ENCODE measurements around the gene CAPRIN1.
"Not testable (repeated sequence)": the region's sequence is repeated elsewhere in the genome, so short reads cannot be mapped to it uniquely, and the experiment has no call there.

The CAPRIN1 gene

DNA sequence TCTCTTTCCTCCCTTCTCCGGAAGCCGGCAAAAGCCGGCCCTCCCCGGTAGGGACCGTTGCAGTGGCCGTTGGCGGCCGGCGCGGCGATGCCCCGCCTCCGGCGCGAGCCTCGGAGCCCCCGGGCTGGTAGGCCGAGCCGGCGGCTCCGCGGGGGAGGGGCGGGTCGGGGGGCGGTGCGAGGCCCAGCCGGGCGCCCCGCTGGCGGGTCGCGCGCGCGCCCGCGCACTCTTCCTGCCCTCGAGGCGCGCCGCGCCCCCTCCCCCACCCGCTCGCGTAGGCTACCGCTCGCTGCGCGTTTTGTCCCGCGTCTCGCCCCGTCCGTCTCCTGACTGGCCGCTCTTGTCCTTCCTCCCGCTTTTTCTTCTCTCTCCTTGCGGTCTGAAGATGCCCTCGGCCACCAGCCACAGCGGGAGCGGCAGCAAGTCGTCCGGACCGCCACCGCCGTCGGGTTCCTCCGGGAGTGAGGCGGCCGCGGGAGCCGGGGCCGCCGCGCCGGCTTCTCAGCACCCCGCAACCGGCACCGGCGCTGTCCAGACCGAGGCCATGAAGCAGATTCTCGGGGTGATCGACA, 591 bp downstream of the CAPRIN1 start:
- peak; percentile 75 to 94 (median 85) for DNase-seq

GRCh38 chr11:34052608-34053160, 1.2 kb downstream of the CAPRIN1 start:
- peak in 2 of 5 experiments; percentile 18 to 21 for DNase-seq

- peak; percentile 58 to 89 (median 75) for DNase-seq
Measured at GRCh38 chr11:34053161-34053686, 1.7 kb downstream of the CAPRIN1 start.

- DNase-seq, result not testable (repeated sequence)
Measured at GRCh38 chr11:34054351-34054750, 2.8 kb downstream of the CAPRIN1 start.

DNA sequence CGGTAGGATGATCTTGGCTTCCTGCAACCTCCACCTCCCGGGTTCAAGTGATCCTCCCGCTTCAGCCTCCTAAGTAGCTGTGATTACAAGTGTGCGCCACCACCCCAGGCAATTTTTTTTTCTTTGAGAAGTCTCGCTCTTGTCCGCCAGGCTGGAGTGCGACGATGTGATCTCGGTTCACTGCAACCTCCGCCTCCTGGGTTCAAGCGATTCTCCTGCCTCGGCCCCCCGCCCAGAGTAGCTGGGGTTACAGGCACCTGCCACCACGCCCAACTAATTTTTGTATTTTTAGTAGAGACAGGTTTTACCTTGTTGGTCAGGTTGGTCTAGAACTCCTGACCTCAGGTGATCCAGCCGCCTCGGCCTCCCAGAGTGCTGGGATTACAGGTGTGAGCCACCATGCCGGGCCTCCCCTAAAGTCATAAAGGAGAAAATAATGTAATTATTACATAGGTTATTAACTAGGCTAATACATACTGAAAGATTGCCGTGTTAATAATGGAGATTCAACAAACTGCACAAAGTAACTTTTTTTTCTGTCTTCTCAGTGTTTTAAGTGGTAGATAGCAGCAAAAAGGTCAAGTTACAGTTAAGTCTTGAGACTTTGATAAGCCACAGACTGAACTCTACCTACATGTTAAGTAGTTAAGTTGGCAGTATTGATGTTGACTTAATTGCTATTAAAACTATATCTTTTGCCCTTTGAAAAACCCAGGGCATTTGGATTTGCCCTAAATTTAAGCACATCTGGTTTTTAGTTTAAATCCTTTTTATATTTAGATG, 3.9 kb downstream of the CAPRIN1 start:
- DNase-seq, result no peak

- DNase-seq, result no peak
Measured at GRCh38 chr11:34056672-34057071, 5.1 kb downstream of the CAPRIN1 start.

DNA sequence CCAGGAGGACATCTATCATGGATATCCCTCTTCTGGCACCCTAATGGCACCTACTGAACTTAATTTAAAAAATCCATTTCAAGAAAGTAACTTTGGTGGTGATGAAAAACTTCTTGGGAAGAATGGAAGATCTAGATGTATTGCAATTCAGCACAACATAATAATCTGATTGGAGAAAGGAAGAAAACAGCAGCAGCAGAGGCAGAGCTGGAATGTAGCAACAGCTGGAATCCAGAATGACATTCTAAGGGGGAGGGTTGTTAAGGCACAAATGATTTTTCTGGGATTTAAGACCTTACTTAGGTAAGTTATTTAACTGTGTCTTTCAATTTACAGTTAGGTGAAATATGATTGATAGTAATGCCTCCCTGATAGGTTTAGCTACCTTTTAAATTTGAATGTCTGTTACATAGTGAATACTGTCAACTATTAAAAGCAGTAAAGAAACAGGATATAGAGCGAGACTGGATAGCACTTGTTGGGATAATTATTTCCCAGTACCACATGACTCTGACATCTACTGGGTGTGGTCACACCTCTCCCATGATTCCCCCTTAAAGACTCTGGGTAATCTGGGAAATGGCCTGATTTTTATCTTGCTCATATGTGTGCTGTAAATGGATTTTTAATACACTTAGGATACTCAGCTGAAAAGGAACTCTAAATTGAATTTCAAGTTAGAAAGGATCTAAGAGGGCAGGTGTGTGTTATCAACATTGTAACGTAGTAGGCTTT, 11.7 kb downstream of the CAPRIN1 start:
- no peak for DNase-seq

GRCh38 chr11:34064291-34064690, 12.8 kb downstream of the CAPRIN1 start:
- no peak for DNase-seq

DNA sequence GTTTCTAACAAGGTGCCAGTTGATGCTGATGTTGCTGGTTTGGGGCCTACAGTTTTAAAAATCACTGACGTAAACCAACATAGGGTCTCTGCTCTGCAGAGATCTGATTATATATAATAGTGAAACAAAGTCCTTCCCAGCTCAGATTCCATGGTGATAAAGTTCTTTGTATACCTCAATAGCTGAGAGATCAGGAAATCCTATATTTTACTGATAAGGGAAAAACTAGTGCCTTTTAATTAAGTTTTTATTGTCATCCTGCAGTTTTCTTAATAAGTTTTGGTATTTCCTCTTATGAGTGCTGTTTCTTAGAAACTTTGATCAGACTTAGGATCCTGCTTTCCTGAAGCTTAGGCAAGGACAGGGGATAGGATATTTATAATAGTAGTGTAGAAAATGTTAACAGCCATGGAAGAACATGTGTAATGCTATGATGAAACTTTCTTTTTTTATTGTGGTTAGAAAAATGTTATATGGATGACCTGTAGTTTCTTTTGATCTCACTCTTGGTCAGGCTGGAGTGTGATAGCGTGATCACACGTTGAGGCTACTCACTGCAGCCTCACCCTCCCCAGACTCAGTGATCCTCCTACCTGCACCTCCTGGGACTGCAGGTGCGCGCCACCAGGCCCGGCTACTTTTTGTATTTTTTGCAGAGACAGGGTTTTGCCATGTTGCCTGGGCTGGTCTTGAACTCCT, 14.1 kb downstream of the CAPRIN1 start:
- DNase-seq, result peak in 1 of 5 experiments; percentile 19

DNA sequence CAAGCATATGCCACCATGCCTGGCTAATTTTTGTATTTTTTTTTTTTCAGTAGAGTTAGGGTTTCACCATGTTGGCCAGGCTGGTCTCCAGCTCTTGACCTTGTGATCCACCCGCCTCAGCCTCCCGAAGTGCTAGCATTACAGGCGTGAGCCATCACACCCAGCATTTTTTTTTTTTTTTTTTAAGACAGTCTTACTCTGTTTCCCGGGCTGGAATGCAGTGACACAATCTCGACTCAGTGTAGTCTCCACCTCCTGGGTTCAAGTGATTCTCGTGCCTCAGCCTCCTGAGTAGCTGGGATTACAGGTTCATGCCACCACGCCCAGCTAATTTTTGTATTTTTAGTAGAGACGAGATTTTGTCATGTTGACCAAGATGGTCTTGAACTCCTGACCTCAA, 15.2 kb downstream of the CAPRIN1 start:
- not testable (repeated sequence) for DNase-seq

DNA sequence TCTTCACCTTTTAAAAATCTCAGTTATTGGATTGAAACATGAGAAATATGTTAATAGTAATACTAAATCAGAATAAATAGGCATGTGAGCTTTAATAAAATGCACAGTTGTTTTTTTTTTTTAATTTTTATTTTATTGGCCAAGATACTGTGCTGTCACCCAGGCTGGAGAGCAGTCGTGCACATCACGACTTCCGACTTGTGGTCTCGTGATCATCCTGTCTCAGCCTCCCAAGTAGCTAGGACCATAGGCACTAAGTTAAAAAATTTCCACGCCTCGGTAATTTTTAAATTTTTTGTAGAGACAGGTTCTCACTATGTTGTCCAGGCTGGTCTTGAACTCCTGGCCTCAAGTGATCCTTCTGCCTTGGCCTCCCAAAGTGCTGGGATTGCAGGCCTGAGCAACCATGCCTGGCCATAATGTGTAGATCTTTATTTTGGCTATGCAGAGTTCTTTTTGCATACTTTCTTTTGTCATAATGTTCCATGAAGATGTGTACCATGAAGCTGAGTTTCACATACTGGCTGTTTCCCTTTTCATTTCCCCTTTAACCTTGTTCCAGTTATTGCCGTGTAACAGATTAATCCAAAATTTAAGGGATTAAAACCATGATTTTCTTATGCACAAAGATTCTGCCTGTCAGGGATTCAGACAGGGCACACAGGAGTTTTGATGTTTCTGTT, 16.0 kb downstream of the CAPRIN1 start:
- no peak for DNase-seq

DNA sequence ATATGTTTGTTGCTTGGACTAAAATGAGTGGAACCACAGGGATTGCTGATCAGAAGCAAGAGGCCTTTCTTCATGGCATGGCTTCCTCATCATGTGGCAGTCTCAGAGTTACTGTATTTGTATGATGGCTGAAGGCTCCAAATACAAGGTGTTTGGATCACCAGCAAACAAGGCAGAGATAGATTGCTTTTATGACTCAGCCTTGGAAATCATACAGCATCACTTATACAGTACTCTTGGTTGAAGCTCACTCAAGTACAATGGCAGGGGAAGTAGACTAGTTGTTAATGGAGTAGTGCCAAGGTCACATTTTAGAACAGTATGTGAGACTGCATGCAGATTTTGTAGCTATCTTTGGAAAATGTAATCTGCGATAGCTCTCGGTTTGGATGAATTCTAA, 16.6 kb downstream of the CAPRIN1 start:
- DNase-seq, result peak in 1 of 5 experiments; percentile 15

- not testable (repeated sequence) for DNase-seq
Measured at GRCh38 chr11:34071306-34071705, 19.8 kb downstream of the CAPRIN1 start.

GRCh38 chr11:34072041-34072440, 20.5 kb downstream of the CAPRIN1 start:
- no peak for DNase-seq

DNA sequence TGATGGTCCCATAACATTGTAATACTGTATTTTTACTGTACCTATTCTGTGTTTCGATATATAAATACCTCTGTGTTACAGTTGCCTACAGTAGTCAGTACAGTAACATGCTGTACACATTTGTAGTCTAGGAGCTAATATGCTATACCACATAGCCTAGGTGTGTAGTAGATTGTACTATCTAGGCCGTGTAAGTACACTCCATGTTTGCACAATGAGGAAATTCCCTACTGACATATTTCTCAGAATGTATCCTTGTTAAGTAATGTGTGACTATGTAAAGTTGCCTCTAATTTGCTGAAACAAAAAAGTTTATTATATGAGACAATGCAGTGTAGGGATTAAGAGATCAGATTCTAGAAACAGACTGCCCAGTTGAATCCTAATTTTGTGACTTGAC, 21.3 kb downstream of the CAPRIN1 start:
- no peak for DNase-seq

DNA sequence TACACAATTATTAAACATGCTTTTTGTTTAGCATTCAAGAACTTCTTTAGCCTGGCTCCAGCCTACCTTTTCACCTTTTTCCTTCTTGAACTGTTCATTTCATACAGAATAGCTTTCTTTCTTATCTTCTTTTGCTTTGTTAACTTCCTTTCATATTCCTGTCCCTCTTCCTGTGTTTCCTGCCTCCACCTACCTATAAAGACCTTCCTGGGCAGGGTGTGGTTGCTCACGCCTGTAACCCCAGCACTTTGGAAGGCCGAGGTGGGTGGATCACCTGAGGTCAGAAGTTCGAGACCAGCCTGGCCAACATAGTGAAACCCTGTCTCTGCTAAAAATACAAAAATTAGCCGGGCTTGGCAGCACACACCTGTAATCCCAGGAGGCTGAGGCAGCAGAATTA, 22.9 kb downstream of the CAPRIN1 start:
- no peak for DNase-seq

DNA sequence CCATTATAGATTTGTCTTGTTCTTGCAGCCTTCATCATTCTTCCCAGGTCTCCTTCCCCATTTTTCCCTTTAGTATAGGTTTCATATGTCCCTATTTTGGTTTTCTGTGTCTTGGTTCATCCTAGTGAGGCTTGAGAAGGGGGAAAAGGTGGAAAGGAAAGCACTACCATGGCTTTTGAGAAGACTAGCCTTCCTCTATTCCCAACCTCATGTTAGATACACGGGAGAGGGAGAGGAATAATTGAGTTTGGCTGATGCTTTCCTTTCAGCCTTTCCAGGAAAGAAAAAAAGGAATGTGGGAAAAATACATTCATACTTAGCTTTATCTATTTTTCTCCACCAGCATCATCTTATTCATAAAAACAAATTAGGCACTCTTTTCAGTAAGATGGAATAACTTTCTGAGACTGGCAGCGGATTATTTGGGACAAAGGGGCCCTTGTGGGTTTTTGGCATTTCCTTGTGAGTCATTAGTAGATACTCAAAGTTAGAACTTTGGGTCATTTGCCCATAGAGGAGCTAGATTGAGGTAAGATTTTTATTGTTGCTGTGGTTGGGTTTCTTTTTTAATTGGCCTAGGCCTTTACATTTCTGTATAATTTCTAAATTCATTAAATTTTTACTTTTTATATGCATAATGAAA, 23.8 kb downstream of the CAPRIN1 start:
- DNase-seq, result peak in 1 of 5 experiments; percentile 30

DNA sequence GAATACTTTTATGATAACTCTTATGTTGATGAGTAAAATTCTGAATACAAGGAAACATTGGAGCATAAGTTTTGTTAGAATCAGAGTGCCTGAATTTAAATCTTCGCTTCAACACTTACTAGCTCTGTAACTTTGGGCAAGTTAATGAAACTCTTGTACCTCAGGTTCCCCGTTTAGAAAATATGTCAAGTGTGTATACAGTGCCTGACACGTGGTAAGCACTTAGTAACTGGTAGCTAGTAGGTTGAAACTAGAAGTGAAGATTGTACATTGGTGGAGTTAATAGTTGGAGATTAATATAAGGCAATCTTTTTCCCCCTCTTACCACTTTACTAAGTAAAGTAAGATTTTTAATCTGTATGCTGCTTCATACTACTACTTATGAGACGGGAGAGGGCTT, 29.1 kb downstream of the CAPRIN1 start:
- no peak for DNase-seq

GRCh38 chr11:34084637-34085036, 33.1 kb downstream of the CAPRIN1 start:
- DNase-seq, result no peak

- peak in 1 of 5 experiments; percentile 83 for DNase-seq
Measured at GRCh38 chr11:34086554-34087283, 35.2 kb downstream of the CAPRIN1 start.

DNA sequence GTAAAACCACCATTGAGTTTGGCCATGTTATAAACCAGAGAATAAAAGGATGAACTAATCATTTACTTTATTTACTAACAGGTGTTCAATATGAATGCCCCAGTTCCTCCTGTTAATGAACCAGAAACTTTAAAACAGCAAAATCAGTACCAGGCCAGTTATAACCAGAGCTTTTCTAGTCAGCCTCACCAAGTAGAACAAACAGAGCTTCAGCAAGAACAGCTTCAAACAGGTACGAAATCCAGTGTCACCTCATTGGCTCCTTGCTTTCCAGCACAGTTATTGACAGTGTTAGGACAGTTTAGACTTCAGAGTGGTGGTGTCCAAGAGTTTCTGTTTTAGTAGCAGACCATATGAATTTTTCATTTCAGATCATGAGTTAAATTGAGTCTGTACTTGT, 40.3 kb downstream of the CAPRIN1 start:
- no peak for DNase-seq
